Measurements from ENCODE around the gene PVALB.

DNA sequence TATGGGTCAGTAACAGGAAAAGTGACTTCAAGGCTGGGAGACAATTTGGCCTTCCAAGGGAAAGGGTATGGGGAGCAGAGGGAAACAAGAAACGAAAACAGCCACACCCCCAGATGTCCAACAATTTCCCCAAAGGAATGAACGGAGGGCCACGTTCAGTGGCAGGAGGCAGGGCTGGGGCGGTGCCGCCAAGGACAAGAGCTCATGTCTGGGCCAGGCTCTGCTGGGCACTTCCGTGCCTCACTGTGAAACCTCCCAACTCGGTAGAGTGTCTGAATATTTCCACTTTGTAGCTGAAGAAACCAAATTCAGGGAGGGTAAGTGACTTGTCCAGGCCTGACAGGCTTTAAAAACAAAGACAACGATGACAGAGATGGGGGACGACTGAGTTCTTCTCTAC lies 52.8 kb downstream of the PVALB start:
- TF ChIP-seq CTCF (IDR thresholded peaks at IDR 0.05) (no peak), ZFX (IDR thresholded peaks at IDR 0.05; ENCODE audit: borderline replicate concordance) (no peak)

All from 22Rv1 (cell line).